Smooth muscle cell (in vitro differentiated cells): ENCODE data around the gene ANKRD11. TPM values are rescaled to one million over a fixed set of nuclear protein-coding genes. Genes with fewer than 3 reads are reported as not detected.
A peak's percentile ranks its signal among the peaks of the same experiment; 100 is the strongest.

Experiments
- DNase-seq: peaks from one replicate; lab custom pipeline; 2025; ENCODE audit not compliant: unreplicated experiment; lab: John Stamatoyannopoulos, UW
- H2AFZ ChIP-seq: fragments of 200-600 bp; sonication (generic); 2 replicates; pipeline ENCODE4 v1.6.0; 2016; ENCODE audit warnings: antibody characterized with exemption, low read depth, mild to moderate bottlenecking
- H3F3A ChIP-seq: fragments of 200-600 bp; sonication (generic); 2 replicates; pipeline ENCODE4 v1.6.0; 2017; ENCODE audit warnings: antibody characterized with exemption, low read depth
- H3K27ac ChIP-seq: fragments of 200-600 bp; sonication (generic); 2 replicates; pipeline ENCODE4 v1.5.1; 2016; ENCODE audit warnings: low read depth, mild to moderate bottlenecking
- H3K27me3 ChIP-seq: fragments of 200-600 bp; sonication (generic); 2 replicates; pipeline ENCODE4 v1.6.1; 2016; ENCODE audit warnings: low read depth, mild to moderate bottlenecking
- H3K36me3 ChIP-seq: fragments of 200-600 bp; sonication (generic); 2 replicates; pipeline ENCODE4 v1.5.1; 2016; ENCODE audit warnings: low read depth
- H3K4me1 ChIP-seq: fragments of 200-600 bp; sonication (generic); 2 replicates; pipeline ENCODE4 v1.5.1; 2016; ENCODE audit warnings: low read depth
- H3K4me2 ChIP-seq: fragments of 200-600 bp; sonication (generic); 2 replicates; pipeline ENCODE4 v1.6.0; 2016; ENCODE audit warnings: mild to moderate bottlenecking
- H3K4me3 ChIP-seq: fragments of 200-600 bp; sonication (generic); 2 replicates; pipeline ENCODE4 v1.5.1; 2016; ENCODE audit warnings: mild to moderate bottlenecking
- H3K79me2 ChIP-seq: fragments of 200-600 bp; sonication (generic); 2 replicates; pipeline ENCODE4 v1.6.0; 2016; ENCODE audit warnings: low read depth, mild to moderate bottlenecking
- H3K9ac ChIP-seq: fragments of 200-600 bp; sonication (generic); 2 replicates; pipeline ENCODE4 v1.6.0; 2016; ENCODE audit warnings: low read depth
- H3K9me3 ChIP-seq: fragments of 200-600 bp; sonication (generic); replicated peaks from 2 replicates; pipeline ENCODE4 v1.5.1; 2016; ENCODE audit warnings: low read depth
- H4K20me1 ChIP-seq: fragments of 200-600 bp; sonication (generic); 2 replicates; pipeline ENCODE4 v1.6.0; 2016; ENCODE audit warnings: low read depth
- WGBS: methylation state at CpG from one replicate; pipeline ENCODE4 v1.1.7; 2016; ENCODE audit warnings: low lambda C conversion rate; 5-methylcytosine and 5-hydroxymethylcytosine counted together
- polyA plus RNA-seq: library from polyadenylated mRNA; unstranded; fragments of >200 nt; fragmentation: Nextera tagmentation; extraction: Ambion mirVana; gene quantifications from 2 replicates; pipeline ENCODE4 v1.2.1, GENCODE V29; 2016
- total RNA-seq: library from RNA; depleted of rRNA; stranded (reverse); fragments of >200 nt; gene quantifications from 2 replicates; pipeline ENCODE4 v1.2.3, GENCODE V29; 2014
- TF ChIP-seq, protein P1 (sequence below): fragments of 200-600 bp; sonication (generic); IDR thresholded peaks from 2 replicates; pipeline ENCODE4 v1.5.1; 2017; ENCODE audit warnings: borderline replicate concordance, mild to moderate bottlenecking, antibody characterized with exemption; ENCODE audit not compliant: insufficient read depth, poor library complexity, severe bottlenecking

Gene ANKRD11
- total and polyA plus RNA-seq, 2 experiments from 2014 or later: 31.5 to 105 TPM

DNA sequence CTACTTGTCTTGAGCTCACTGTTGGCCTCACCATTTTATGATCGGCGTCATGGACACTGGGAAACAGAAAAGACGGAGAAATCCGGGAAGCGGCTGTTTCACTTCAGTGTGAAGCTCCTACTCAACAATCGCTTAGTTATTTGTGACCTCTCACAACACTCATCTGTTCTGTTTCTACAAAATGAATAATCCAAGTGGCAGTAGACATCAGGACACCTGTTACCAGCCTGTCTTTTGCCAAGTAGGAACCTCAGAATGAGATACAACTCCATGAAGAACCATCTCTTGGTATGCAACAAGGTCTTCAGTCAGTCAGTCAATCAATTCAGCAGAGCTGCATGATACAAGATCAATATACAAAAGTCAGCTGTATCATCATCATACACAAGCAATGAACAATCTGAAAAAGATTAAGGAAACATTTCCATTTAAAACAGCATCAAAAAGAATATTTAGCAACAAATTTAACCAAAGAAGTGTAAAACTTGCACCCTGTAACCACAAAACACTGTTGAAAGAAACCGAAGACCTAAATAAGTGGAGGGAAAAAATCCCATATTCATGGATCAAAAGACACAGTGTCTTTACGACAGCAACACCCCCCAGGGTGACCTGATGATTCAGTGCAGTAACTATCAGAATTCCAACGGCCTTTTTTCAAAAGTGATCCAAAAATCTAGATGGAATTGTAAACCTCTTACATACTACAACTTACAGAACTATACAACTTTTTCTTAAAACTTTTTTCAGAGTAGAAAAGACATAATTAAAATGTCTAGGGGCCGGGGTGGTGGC is 63.4 kb downstream of the ANKRD11 start:
- no peaks in the 10 kb centered on the region for H3K36me3 ChIP-seq
- H3K27me3 ChIP-seq: no peaks in the 10 kb centered on the region
- H3K4me1 ChIP-seq: no peaks in the 10 kb centered on the region
- H3K27ac ChIP-seq: peak overlapping the region; percentile 27
- WGBS: 78% methylated on average over 10 of the region's 10 CpGs
- H3K4me3 ChIP-seq: no peak overlapping the region
- H2AFZ ChIP-seq: no peak overlapping the region
- H3F3A ChIP-seq: peaks cover 16% of the 10 kb centered on the region
- H4K20me1 ChIP-seq: peaks cover 94% of the 10 kb centered on the region
- no peak overlapping the region for H3K9ac ChIP-seq
- no peaks in the 10 kb centered on the region for H3K9me3 ChIP-seq
- TF ChIP-seq, protein P1, sequence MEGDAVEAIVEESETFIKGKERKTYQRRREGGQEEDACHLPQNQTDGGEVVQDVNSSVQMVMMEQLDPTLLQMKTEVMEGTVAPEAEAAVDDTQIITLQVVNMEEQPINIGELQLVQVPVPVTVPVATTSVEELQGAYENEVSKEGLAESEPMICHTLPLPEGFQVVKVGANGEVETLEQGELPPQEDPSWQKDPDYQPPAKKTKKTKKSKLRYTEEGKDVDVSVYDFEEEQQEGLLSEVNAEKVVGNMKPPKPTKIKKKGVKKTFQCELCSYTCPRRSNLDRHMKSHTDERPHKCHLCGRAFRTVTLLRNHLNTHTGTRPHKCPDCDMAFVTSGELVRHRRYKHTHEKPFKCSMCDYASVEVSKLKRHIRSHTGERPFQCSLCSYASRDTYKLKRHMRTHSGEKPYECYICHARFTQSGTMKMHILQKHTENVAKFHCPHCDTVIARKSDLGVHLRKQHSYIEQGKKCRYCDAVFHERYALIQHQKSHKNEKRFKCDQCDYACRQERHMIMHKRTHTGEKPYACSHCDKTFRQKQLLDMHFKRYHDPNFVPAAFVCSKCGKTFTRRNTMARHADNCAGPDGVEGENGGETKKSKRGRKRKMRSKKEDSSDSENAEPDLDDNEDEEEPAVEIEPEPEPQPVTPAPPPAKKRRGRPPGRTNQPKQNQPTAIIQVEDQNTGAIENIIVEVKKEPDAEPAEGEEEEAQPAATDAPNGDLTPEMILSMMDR: no peak
- no peak for DNase-seq
- peaks cover 87% of the 10 kb centered on the region for H3K79me2 ChIP-seq
- H3K4me2 ChIP-seq: no peak overlapping the region

DNA sequence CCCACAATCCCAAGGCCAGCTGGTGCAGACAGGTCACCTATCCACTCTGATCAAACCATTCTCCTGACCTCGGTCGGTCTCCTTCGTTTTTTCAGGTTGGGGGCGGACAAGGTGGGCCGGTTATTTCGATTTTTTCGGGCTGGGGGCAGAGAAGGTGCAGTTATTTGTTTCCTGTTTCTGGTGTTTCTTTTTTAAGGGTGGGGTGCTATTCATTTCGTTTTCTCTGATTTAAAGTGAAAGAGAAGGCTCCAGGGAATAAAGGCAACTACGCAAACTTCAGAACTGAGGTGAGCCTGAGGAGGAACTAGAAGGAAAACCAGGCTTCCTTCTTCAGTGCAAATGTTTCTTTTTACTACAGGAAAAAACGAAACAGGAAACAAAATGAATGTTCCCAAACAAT is 64.8 kb downstream of the ANKRD11 start:
- Histone ChIP-seq H3K27me3 (no peaks in the 10 kb centered on the region), H3K4me1 (no peaks in the 10 kb centered on the region), H3F3A (peaks cover 15% of the 10 kb centered on the region), H4K20me1 (peaks cover 92% of the 10 kb centered on the region), H3K27ac (no peak overlapping the region), H3K9ac (no peak overlapping the region), H2AFZ (no peak overlapping the region), H3K4me2 (no peak overlapping the region), H3K4me3 (no peak overlapping the region), H3K36me3 (no peaks in the 10 kb centered on the region), H3K9me3 (no peaks in the 10 kb centered on the region), H3K79me2 (peaks cover 82% of the 10 kb centered on the region)
- TF ChIP-seq, protein P1: no peak
- no peak for DNase-seq
- WGBS: 91% methylated on average over 10 of the region's 10 CpGs

DNA sequence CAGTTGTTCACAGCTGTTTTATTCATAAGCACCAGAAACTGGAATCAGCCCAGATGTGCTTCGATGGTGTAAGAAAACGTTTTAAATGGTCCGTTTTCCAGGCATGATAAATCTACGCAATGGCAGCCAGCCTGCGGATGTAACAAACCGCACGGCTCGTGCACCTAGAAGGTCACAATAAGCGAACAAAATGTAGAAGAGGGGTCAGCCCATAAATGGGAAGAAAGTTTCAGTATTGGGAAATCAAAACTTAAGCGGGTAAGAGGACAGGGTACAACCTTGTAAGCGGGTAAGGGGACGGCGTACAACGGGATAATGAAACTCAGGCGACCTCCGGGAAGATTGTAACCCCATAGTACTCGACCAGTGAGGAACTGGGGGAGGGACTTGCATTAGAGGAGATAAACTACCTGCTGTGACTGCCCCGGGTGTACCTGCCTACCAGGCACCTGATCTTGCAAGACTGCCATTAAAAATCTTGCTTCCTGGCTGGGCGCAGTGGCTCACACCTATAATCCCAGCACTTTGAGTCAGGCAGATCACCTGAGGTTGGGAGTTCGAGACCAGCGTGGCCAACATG is 66.6 kb downstream of the ANKRD11 start:
- WGBS: 95% methylated on average over 21 of the region's 21 CpGs
- H3K27ac ChIP-seq: peak overlapping the region; percentile 91

More for the DNA sequence above, 66.6 kb downstream of the ANKRD11 start:
- Histone ChIP-seq H3K9ac (no peak overlapping the region), H3F3A (peaks cover 20% of the 10 kb centered on the region), H3K36me3 (no peaks in the 10 kb centered on the region), H3K79me2 (peaks cover 88% of the 10 kb centered on the region), H3K4me1 (no peaks in the 10 kb centered on the region), H3K4me2 (peak overlapping the region; percentile 50), H3K9me3 (no peaks in the 10 kb centered on the region), H3K27me3 (no peaks in the 10 kb centered on the region), H3K4me3 (no peak overlapping the region), H4K20me1 (peaks cover 98% of the 10 kb centered on the region), H2AFZ (no peak overlapping the region)
- no peak for DNase-seq
- TF ChIP-seq, protein P1: no peak
